ENCODE data around the gene SMIM34.
"Not testable (repeated sequence)": the region's sequence is repeated elsewhere in the genome, so short reads cannot be mapped to it uniquely, and the experiment has no call there.

The SMIM34 gene

GRCh38 chr21:34423805-34424204 lies at the start of gene SMIM34:
TSS of gene SMIM34 (minus strand) at chr21:34423951. CDS start at chr21:34423839, 112 bp downstream.
- not testable (repeated sequence) for DNase-seq (ENCODE audit: low spot score)

GRCh38 chr21:34467333-34467732 lies 43.6 kb upstream of the SMIM34 start:
- DNase-seq (ENCODE audit: low spot score) = not testable (repeated sequence)

GRCh38 chr21:34459426-34459825 lies 35.7 kb upstream of the SMIM34 start:
- not testable (repeated sequence) for DNase-seq (ENCODE audit: low spot score)

GRCh38 chr21:34458266-34458665 lies 34.5 kb upstream of the SMIM34 start:
- not testable (repeated sequence) for DNase-seq (ENCODE audit: low spot score)

GRCh38 chr21:34456180-34456579 lies 32.4 kb upstream of the SMIM34 start:
- DNase-seq (ENCODE audit: low spot score) = not testable (repeated sequence)

GRCh38 chr21:34455628-34456027 lies 31.9 kb upstream of the SMIM34 start:
- DNase-seq (ENCODE audit: low spot score) = not testable (repeated sequence)

- DNase-seq (ENCODE audit: low spot score) = not testable (repeated sequence)
Observed at GRCh38 chr21:34447018-34447417, 23.3 kb upstream of the SMIM34 start.

- DNase-seq (ENCODE audit: low spot score) = not testable (repeated sequence)
Observed at GRCh38 chr21:34443486-34443885, 19.7 kb upstream of the SMIM34 start.

GRCh38 chr21:34429710-34430109 lies 6.0 kb upstream of the SMIM34 start:
- not testable (repeated sequence) for DNase-seq (ENCODE audit: low spot score)

- not testable (repeated sequence) for DNase-seq (ENCODE audit: low spot score)
Observed at GRCh38 chr21:34428441-34428840, 4.7 kb upstream of the SMIM34 start.

- DNase-seq (ENCODE audit: low spot score) = not testable (repeated sequence)
Observed at GRCh38 chr21:34427339-34427738, 3.6 kb upstream of the SMIM34 start.

GRCh38 chr21:34417448-34418077 lies 6.2 kb downstream of the SMIM34 start:
- DNase-seq (ENCODE audit: low spot score) = not testable (repeated sequence)

GRCh38 chr21:34407294-34407693 lies 16.5 kb downstream of the SMIM34 start:
- not testable (repeated sequence) for DNase-seq (ENCODE audit: low spot score)

GRCh38 chr21:34406676-34407075 lies 17.1 kb downstream of the SMIM34 start:
- DNase-seq (ENCODE audit: low spot score) = not testable (repeated sequence)

GRCh38 chr21:34406102-34406501 lies 17.6 kb downstream of the SMIM34 start:
- not testable (repeated sequence) for DNase-seq (ENCODE audit: low spot score)

GRCh38 chr21:34405686-34406085 lies 18.1 kb downstream of the SMIM34 start:
- not testable (repeated sequence) for DNase-seq (ENCODE audit: low spot score)

GRCh38 chr21:34404742-34405141 lies 19.0 kb downstream of the SMIM34 start:
- DNase-seq (ENCODE audit: low spot score) = not testable (repeated sequence)

GRCh38 chr21:34400522-34400921 lies 23.2 kb downstream of the SMIM34 start:
- not testable (repeated sequence) for DNase-seq (ENCODE audit: low spot score)

GRCh38 chr21:34383724-34384415 lies 39.9 kb downstream of the SMIM34 start:
- DNase-seq (ENCODE audit: low spot score) = not testable (repeated sequence)

- DNase-seq (ENCODE audit: low spot score) = not testable (repeated sequence)
Observed at GRCh38 chr21:34383138-34383537, 40.6 kb downstream of the SMIM34 start.

- not testable (repeated sequence) for DNase-seq (ENCODE audit: low spot score)
Observed at GRCh38 chr21:34375619-34375972, 48.2 kb downstream of the SMIM34 start.

GRCh38 chr21:34374940-34375618 lies 48.7 kb downstream of the SMIM34 start, which contains the start of gene SMIM11:
TSS of gene SMIM11 (plus strand) at chr21:34375507. CDS start at chr21:34379505, 3,998 bp downstream.
- DNase-seq (ENCODE audit: low spot score) = not testable (repeated sequence)

- DNase-seq (ENCODE audit: low spot score) = not testable (repeated sequence)
Observed at GRCh38 chr21:34374462-34374861, 49.3 kb downstream of the SMIM34 start.

All from cerebellar cortex (tissue), 1 donor.